Prostate gland (tissue), 2 donors: Measurements from ENCODE around the gene LAIR1.

ENCODE experiments used
- CTCF ChIP-seq, 4 experiments: fragments of 200-600 bp in 2 of 4; fragments of 450-650 bp in 2 of 4; sonication (generic) in 2 of 4; IDR thresholded peaks; 1 replicate in 3 of 4; 2 replicates in 1 of 4; pipeline ENCODE4 v1.5.1; 2016 to 2019; ENCODE audit warnings: antibody characterized with exemption in 4 of 4, mild to moderate bottlenecking in 2 of 4, moderate library complexity in 2 of 4
- POLR2A ChIP-seq: fragments of 450-650 bp; IDR thresholded peaks from one replicate; pipeline ENCODE4 v1.6.1; 2016; ENCODE audit warnings: antibody characterized with exemption, mild to moderate bottlenecking
- POLR2AphosphoS5 ChIP-seq: sonication (generic); formaldehyde crosslinking; IDR thresholded peaks from one replicate; pipeline ENCODE4 v1.6.1; 2017; ENCODE audit warnings: antibody characterized with exemption

GRCh38 chr19:54364775-54365257 is at the start of gene LAIR1:
- TF ChIP-seq CTCF (IDR thresholded peaks at IDR 0.05), result no peak
- no peak for TF ChIP-seq POLR2A
- no peak for TF ChIP-seq POLR2AphosphoS5
